D341Med (cell line): ENCODE measurements around the gene TAB2.

Experiments used
- DNase-seq: peaks from one replicate; pipeline ENCODE4 v3.0.0; 2012; ENCODE audit warnings: low spot score

Gene TAB2

DNA sequence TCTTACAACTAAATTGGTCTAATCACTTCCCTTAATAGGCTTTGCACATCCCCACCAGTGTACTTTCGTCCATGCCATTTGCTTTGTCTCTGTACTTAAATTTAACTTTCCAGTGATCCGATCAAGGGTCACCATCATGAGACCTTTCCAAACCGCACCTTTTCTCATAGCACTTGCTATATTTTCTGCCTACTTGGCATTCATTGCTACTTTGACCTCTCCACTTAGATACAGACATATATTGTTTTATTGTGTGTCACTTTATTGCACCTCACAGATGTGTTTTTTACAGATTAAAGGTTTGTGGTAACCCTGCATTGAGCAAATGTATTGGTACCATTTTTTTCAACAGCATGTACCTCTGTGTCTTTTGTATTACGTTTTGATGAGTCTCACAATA is 97.3 kb downstream of the TAB2 start:
- DNase-seq, result no peak

GRCh38 chr6:149419696-149420404 is 102.3 kb downstream of the TAB2 start:
- no peak for DNase-seq

DNA sequence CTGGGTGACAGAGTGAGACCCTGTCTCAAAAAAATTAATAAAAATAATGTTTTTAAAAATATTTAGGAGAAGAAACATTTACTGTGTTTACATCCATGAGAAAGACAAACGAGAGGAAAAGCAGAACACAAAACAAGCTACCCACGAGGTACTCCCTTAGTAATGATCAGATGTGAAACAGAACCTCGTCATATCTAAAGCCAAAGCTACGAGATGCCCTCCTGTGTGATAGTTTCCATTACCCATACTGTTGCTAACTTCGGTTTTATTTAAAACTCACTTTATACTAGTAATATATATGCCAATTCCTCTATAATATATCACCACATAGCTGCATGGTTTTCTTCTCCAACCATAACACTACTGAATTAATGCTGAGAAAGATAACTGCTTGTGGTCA is 103.6 kb downstream of the TAB2 start:
- DNase-seq, result no peak

GRCh38 chr6:149422581-149422980 is 105.1 kb downstream of the TAB2 start:
- DNase-seq, result no peak

DNA sequence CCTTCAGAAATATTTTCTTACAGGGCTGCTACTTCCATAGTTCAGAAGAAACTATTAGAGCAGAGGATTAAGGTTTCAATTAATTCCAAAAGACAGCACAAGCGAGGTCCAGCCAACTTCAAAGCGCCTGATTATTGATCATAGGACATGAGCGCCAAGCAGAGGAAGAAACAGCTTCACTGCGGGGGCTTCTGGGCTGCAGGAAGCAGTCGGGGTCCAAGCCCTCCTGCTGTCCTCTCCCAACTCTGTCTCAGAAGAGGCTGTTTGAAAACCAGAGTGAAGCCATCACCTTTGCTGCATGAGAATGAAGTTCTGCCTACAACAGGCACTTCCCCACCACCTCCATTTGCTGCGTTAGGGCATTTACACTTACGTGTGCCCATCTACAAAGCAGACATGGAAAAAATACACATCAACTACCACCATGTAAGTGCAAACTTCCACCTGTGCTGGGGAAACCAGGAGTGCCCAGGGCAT is 106.5 kb downstream of the TAB2 start:
- DNase-seq, result no peak

GRCh38 chr6:149425224-149425623 is 107.7 kb downstream of the TAB2 start:
- no peak for DNase-seq

GRCh38 chr6:149425754-149426153 is 108.2 kb downstream of the TAB2 start:
- no peak for DNase-seq

DNA sequence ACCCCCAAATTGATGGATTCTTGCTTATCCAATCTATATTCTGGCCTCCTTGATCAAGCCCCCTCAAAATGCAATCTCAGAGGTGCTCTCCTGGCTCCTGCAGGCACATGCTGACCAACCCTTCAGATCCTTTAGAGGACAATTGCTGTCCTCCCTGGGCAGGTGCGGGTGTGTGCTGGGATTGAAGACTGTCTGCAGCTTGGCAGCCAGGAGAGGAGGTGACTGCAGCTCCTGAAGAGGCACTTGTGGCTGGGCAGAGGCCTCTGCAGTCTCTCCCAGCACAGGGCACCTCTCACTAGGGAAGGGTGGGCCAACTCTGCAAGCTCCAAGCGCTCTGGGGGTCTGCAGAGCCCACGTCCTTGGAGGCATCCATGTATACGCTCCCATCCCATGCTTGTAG is 111.1 kb downstream of the TAB2 start:
- no peak for DNase-seq

GRCh38 chr6:149429427-149430360 is 112.2 kb downstream of the TAB2 start:
- no peak for DNase-seq

- DNase-seq, result peak; percentile 90
These were observed 114.6 kb downstream of the TAB2 start for GRCh38 chr6:149431905-149432775.

DNA sequence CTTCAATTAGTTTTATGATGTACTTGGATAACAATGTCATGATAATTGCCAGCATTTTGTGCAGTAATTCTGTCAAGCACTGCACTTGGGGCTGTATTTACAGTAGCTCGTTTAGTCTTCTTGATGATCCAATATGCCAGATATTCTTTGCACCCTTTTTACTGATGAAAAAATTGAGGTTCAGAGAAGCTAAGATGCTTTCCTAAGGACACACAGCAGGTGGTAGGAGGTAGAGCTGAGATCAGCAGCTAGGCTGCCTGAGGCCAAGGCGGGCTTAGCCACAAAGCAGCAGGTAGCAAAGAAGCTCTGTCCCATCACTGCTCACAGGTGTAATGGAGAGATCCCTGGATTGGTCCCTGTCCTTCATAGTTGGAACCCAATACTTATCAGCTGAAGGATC is 115.9 kb downstream of the TAB2 start:
- no peak for DNase-seq

- no peak for DNase-seq
These were observed 116.4 kb downstream of the TAB2 start for GRCh38 chr6:149433881-149434280.

DNA sequence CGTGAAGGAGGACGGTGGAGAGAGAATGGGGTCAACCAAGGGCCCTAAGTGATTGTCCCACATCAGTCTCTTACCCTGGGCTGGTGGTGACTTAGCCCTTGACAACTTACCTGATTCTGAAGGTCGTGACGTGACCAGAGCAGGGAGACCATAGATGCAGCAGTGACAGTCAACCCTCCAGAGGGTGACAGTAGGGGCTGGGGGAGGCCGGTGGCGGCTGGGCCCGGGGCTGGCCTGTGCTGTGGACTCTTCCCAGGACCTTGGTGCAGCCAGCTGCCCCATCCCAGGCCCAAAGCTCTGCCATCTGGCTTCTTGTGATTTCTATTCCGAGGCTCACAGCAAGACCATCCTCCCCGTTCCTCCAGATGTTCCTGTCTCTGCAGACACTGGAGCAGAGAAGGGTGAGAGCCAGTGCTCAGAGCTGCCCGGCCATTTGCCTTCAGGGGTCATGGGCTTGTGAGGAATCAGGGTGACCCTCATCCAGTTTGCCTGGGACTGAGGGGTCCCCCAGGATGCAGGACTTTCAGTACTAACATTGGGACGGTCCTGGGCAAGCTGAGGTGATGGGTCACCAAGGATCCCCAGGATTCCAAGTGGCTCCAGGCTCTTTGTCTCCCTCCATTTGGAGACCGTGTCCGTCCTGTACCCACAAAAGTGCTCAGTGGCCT is 118.5 kb downstream of the TAB2 start:
- DNase-seq, result no peak

GRCh38 chr6:149436647-149437046 is 119.1 kb downstream of the TAB2 start:
- no peak for DNase-seq

GRCh38 chr6:149437212-149437611 is 119.7 kb downstream of the TAB2 start:
- DNase-seq, result no peak

GRCh38 chr6:149438855-149439254 is 121.3 kb downstream of the TAB2 start:
- no peak for DNase-seq

DNA sequence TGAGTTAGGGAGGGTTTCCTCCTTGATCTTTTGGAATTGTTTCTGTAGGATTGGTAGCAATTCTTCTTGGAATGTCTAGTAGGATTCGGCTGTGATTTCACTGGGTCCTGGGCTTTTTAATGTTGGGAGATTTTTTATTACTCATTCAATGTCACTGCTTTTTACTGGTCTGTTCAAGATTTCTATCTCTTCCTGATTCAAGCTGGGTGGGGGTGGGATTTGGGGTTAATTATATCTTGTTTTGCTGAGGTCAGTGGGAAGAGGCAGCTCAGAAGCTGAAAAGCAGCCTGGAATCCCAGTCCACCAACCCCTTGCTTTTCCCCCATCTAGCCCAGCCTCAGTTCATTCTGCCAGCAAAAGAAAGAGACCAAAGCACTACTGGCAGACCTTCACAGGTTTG is 122.1 kb downstream of the TAB2 start:
- no peak for DNase-seq

- peak; percentile 8 for DNase-seq
These were observed 123.5 kb downstream of the TAB2 start for GRCh38 chr6:149440735-149441671.

- peak; percentile 8 for DNase-seq
These were observed 124.2 kb downstream of the TAB2 start for GRCh38 chr6:149441740-149442139.

DNA sequence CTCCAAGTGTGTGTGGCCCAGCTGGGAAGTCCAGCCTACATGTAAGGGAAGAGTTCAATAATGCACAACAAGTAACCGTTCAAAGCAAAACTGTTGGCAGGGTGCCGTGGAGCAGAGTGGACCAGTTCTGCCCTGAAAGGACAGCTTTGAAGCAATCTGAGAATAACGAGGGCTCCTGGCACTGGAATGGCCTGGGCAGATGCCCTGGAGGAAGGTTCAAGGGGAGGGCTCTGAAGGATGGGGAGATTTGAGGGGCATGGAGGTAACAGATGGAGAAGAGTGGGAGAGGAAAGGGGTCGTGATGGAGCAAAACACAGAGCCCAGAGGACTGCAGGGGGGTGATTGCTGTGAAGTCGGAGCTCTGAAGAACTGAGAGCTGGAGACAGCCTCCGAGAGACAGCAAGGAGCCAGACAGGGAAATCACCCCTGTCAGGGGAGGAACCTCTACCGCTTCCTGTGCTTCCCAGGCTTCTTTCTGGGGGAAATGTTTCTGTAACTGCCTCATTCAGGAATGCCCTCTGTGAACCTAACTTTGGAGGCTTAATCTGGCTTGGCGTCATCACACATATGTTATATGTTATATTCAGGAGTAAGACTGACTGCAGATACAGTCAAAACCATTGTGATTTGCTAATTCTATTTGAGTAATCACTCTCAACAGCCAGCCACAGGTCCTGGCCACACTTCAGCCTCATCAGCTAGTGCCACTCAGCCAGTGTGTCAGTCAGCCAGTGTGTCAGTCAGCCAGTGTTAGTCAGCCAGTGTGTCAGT is 126.1 kb downstream of the TAB2 start:
- no peak for DNase-seq
